SK-N-SH (cell line): Measurements from ENCODE around the gene B3GALNT2. TPM values are rescaled to one million over a fixed set of nuclear protein-coding genes. Genes with fewer than 3 reads are reported as not detected.

Experiments
- CTCF ChIA-PET: fragments of 300-600, 350-600 bp; formaldehyde crosslinking; extraction: SDS; loops from one replicate; lab custom pipeline; 2021; lab: Yijun Ruan, JAX
- POLR2A ChIA-PET: fragments of 350-600 bp; sonication (Branson Sonifier 250); formaldehyde crosslinking; extraction: SDS; loops from one replicate; lab custom pipeline; 2020; ENCODE audit warnings: antibody characterized with exemption, inconsistent platforms; lab: Yijun Ruan, JAX
- DNase-seq: peaks from one replicate; pipeline ENCODE4 v3.0.0; 2012
- H2AFZ ChIP-seq: fragments of 200-600 bp; sonication (generic); 2 replicates; pipeline ENCODE4 v1.8.1; 2016; ENCODE audit warnings: antibody characterized with exemption, mild to moderate bottlenecking, low read depth
- H3F3A ChIP-seq: fragments of 200-600 bp; sonication (generic); replicated peaks from 2 replicates; pipeline ENCODE3; 2016; ENCODE audit warnings: antibody characterized with exemption, mild to moderate bottlenecking; ENCODE audit not compliant: insufficient read depth
- H3K27ac ChIP-seq, 2 experiments: fragments of 200-500 bp in 1 of 2; fragments of 200-600 bp in 1 of 2; sonication (Bioruptor generic) in 1 of 2; sonication (generic), shearing (Covaris generic) in 1 of 2; 2 replicates each; pipeline versions ENCODE4 v1.5.1 to v1.6.1; 2014 to 2016; ENCODE audit warnings: low read depth in 2 of 2, inconsistent platforms in 1 of 2, low read length in 1 of 2, mild to moderate bottlenecking in 1 of 2, mixed read lengths in 1 of 2
- H3K27me3 ChIP-seq: fragments of 200-600 bp; sonication (generic), shearing (Covaris generic); 2 replicates; pipeline ENCODE4 v1.6.1; 2016; ENCODE audit warnings: mixed run types; ENCODE audit not compliant: insufficient read depth
- H3K36me3 ChIP-seq, 2 experiments: fragments of 200-500 bp in 1 of 2; fragments of 200-600 bp in 1 of 2; sonication (Bioruptor generic) in 1 of 2; sonication (generic) in 1 of 2; replicated peaks in 1 of 2; 2 replicates each; pipeline versions ENCODE3 to v1.5.1; 2014 to 2016; ENCODE audit warnings: low read length in 1 of 2, mild to moderate bottlenecking in 1 of 2; ENCODE audit not compliant: insufficient read depth in 2 of 2, control insufficient read depth in 1 of 2
- H3K4me1 ChIP-seq, 2 experiments: fragments of 200-500 bp in 1 of 2; fragments of 200-600 bp in 1 of 2; sonication (Bioruptor generic) in 1 of 2; sonication (generic), shearing (Covaris generic) in 1 of 2; 2 replicates each; pipeline versions ENCODE4 v1.5.1 to v1.6.1; 2014 to 2016; ENCODE audit warnings: low read depth in 1 of 2, low read length in 1 of 2, mixed run types in 1 of 2; ENCODE audit not compliant: insufficient read depth in 2 of 2, control insufficient read depth in 1 of 2
- H3K4me2 ChIP-seq: fragments of 200-600 bp; sonication (generic), shearing (Covaris generic); 2 replicates; pipeline ENCODE4 v1.6.1; 2017; ENCODE audit warnings: mixed run types
- H3K4me3 ChIP-seq, 2 experiments: fragments of 200-500 bp in 1 of 2; fragments of 200-600 bp in 1 of 2; sonication (Bioruptor generic) in 1 of 2; sonication (generic), shearing (Covaris generic) in 1 of 2; 2 replicates each; pipeline versions ENCODE4 v1.5.1 to v1.8.1; 2014 to 2016; ENCODE audit warnings: low read depth in 2 of 2, inconsistent platforms in 1 of 2, low read length in 1 of 2, mild to moderate bottlenecking in 1 of 2, mixed read lengths in 1 of 2, moderate library complexity in 1 of 2
- H3K79me2 ChIP-seq: fragments of 200-600 bp; sonication (generic); 2 replicates; pipeline ENCODE4 v1.8.1; 2017; ENCODE audit warnings: mild to moderate bottlenecking; ENCODE audit not compliant: insufficient read depth
- H3K9ac ChIP-seq: fragments of 200-600 bp; sonication (generic); 2 replicates; pipeline ENCODE4 v1.6.1; 2017; ENCODE audit warnings: mixed run types
- H3K9me2 ChIP-seq: fragments of 200-600 bp; sonication (generic); 2 replicates; pipeline ENCODE4 v1.6.1; 2017; ENCODE audit warnings: mixed run types
- H3K9me3 ChIP-seq: fragments of 200-600 bp; sonication (generic); 2 replicates; pipeline ENCODE4 v1.6.1; 2017; ENCODE audit warnings: mixed run types, mild to moderate bottlenecking, moderate library complexity
- H4K20me1 ChIP-seq: fragments of 200-600 bp; sonication (generic); 2 replicates; pipeline ENCODE4 v1.6.1; 2017; ENCODE audit warnings: mild to moderate bottlenecking, mixed run types; ENCODE audit not compliant: insufficient read depth
- EP300 ChIP-seq, 2 experiments: IDR thresholded peaks; 2 replicates each; pipeline versions ENCODE4 v1.4.0 to v1.6.1; 2012; ENCODE audit warnings: borderline replicate concordance in 1 of 2, low read depth in 1 of 2, low read length in 1 of 2
- FOSL2 ChIP-seq: IDR thresholded peaks from 2 replicates; pipeline ENCODE4 v1.4.0; 2012; ENCODE audit warnings: low read depth, mild to moderate bottlenecking, moderate library complexity, borderline replicate concordance
- GABPA ChIP-seq: IDR thresholded peaks from 2 replicates; pipeline ENCODE4 v1.4.0; 2012; ENCODE audit warnings: low read depth, mild to moderate bottlenecking
- MAX ChIP-seq: IDR thresholded peaks from 2 replicates; pipeline ENCODE4 v1.4.0; 2012; ENCODE audit warnings: low read depth
- RCOR1 ChIP-seq: fragments of 150-350 bp; IDR thresholded peaks from 2 replicates; pipeline ENCODE4 v1.6.1; 2017; ENCODE audit warnings: antibody characterized with exemption, low read length
- SMC3 ChIP-seq: IDR thresholded peaks from 2 replicates; pipeline ENCODE4 v1.6.1; 2012; ENCODE audit warnings: low read depth, low read length, improper control_type of control experiment
- USF1 ChIP-seq: IDR thresholded peaks from 2 replicates; pipeline ENCODE4 v1.4.0; 2012; ENCODE audit warnings: low read depth, borderline replicate concordance
- ZBTB33 ChIP-seq: IDR thresholded peaks from 2 replicates; pipeline ENCODE4 v1.4.0; 2012; ENCODE audit warnings: low read depth, borderline replicate concordance
- WGBS: methylation state at CpG from one replicate; pipeline ENCODE4 v1.1.6; 2017; ENCODE audit warnings: low lambda C conversion rate; 5-methylcytosine and 5-hydroxymethylcytosine counted together
- polyA plus RNA-seq, 3 experiments: library from polyadenylated mRNA; depleted of rRNA; stranded (reverse); fragments of >200 nt; gene quantifications; 2 replicates each; pipeline ENCODE4 v1.2.3, GENCODE V29; 2012

The B3GALNT2 gene
- polyA plus RNA-seq, 1 of the 3 experiments (the other 2 are of a cell fraction) = 15.5 TPM

- TF ChIP-seq ZBTB33 (no peak), MAX (no peak), RCOR1 (no peak), SMC3 (no peak), USF1 (no peak), GABPA (no peak)
- peaks cover 20% of the 10 kb centered on the region for H3F3A ChIP-seq
- peaks cover 0 to 4% of the 10 kb centered on the region in 2 experiments; a peak in 2 of 4 replicates for H3K4me1 ChIP-seq
- H3K36me3 ChIP-seq = no peaks in the 10 kb centered on the region
- no peak overlapping the region for H2AFZ ChIP-seq
- no peak overlapping the region for H3K4me3 ChIP-seq
- H3K79me2 ChIP-seq = peaks cover 43% of the 10 kb centered on the region
- no peak for DNase-seq
- POLR2A ChIA-PET = no interaction called here
- H3K27me3 ChIP-seq = no peaks in the 10 kb centered on the region
- H3K27ac ChIP-seq = no peak overlapping the region
- CTCF ChIA-PET = interaction anchor here (0.7 kb wide), 1 partner anchor 8 kb away, joined by 3 read pairs; no protein-coding TSS in a partner anchor
- no peaks in the 10 kb centered on the region for H3K9me3 ChIP-seq
- no peak overlapping the region for H3K4me2 ChIP-seq
- no peak overlapping the region for H3K9ac ChIP-seq
- no peaks in the 10 kb centered on the region for H4K20me1 ChIP-seq
- H3K9me2 ChIP-seq = no peaks in the 10 kb centered on the region
- WGBS = 85% methylated on average over 5 of the region's 5 CpGs
Observed at GRCh38 chr1:235407419-235407818, 96.8 kb downstream of the B3GALNT2 start.

- Histone ChIP-seq H3K4me1 (peaks cover 0 to 10% of the 10 kb centered on the region in 2 experiments; a peak in 2 of 4 replicates), H3K9me3 (no peaks in the 10 kb centered on the region), H3K27me3 (no peaks in the 10 kb centered on the region), H2AFZ (no peak overlapping the region), H3K79me2 (peaks cover 69% of the 10 kb centered on the region), H3K27ac (peak overlapping the region in 1 of 2 experiments; percentile 17; a peak in 1 of 4 replicates), H3K4me2 (no peak overlapping the region), H3F3A (peaks cover 7% of the 10 kb centered on the region), H3K36me3 (no peaks in the 10 kb centered on the region), H3K4me3 (no peak overlapping the region), H4K20me1 (no peaks in the 10 kb centered on the region), H3K9ac (no peak overlapping the region), H3K9me2 (no peaks in the 10 kb centered on the region)
- no peak for DNase-seq
- 49% methylated on average over 5 of the region's 5 CpGs for WGBS
- CTCF ChIA-PET = interaction anchor here (2.1 to 2.4 kb wide), 2 partner anchors 11 to 13 kb away, joined by 6 read pairs; no protein-coding TSS in a partner anchor
- POLR2A ChIA-PET = no interaction called here
- no peak for TF ChIP-seq USF1
- no peak for TF ChIP-seq EP300 (IDR thresholded peaks at IDR 0.05; ENCODE audit: borderline replicate concordance in 1 of 2, low read depth in 1 of 2, low read length in 1 of 2)
- TF ChIP-seq FOSL2 = peak; percentile 41; the same call in 1 of the 2 replicates
Observed at GRCh38 chr1:235404190-235404589, 100.1 kb downstream of the B3GALNT2 start.
